Endothelial cell of umbilical vein (primary cell): Measurements from ENCODE around the gene PPP4C. TPM values are rescaled to one million over a fixed set of nuclear protein-coding genes. Genes with fewer than 3 reads are reported as not detected.
A peak's percentile ranks its signal among the peaks of the same experiment; 100 is the strongest.

Experiments
- BruUV-seq: library from RNA; stranded (reverse); fragments of 400-500 nt; replicated peaks from 2 replicates; lab custom pipeline; 2021; lab: Mats Ljungman, UMichigan
- CTCF ChIA-PET: fragments of 300-600, 350-600 bp; sonication (Branson Sonifier 250); formaldehyde crosslinking; loops from one replicate; lab custom pipeline; 2021; ENCODE audit warnings: antibody characterized with exemption, inconsistent platforms; lab: Charles Lee
- POLR2A ChIA-PET: fragments of 300-600, 350-600 bp; sonication (Branson Sonifier 250); formaldehyde crosslinking; loops from one replicate; lab custom pipeline; 2021; ENCODE audit warnings: antibody characterized with exemption, inconsistent platforms; lab: Charles Lee
- DNase-seq: peaks from one replicate; pipeline ENCODE4 v3.0.0-alpha.2; 2011; ENCODE audit warnings: low read depth, low spot score
- FAIRE-seq: peaks from 2 replicates; lab custom pipeline; 2011; peaks lifted over from hg19 to GRCh38; lab: Jason Lieb, UNC
- H2AFZ ChIP-seq: 2 replicates; pipeline ENCODE4 v1.6.0; 2012; ENCODE audit warnings: low read depth, low read length, control low read depth, inconsistent platforms
- H3K27ac ChIP-seq: 2 replicates; pipeline ENCODE4 v1.5.1; 2011; ENCODE audit warnings: low read depth, mild to moderate bottlenecking, control low read depth, low read length, moderate library complexity; ENCODE audit not compliant: insufficient read depth
- H3K27me3 ChIP-seq, 2 experiments: 2 replicates each; pipeline versions ENCODE4 v1.6.0 to v1.6.1; 2011; ENCODE audit warnings: low read length in 2 of 2, mixed read lengths in 1 of 2; ENCODE audit not compliant: control insufficient read depth in 2 of 2, insufficient read depth in 2 of 2
- H3K36me3 ChIP-seq, 2 experiments: 2 replicates in 1 of 2; 3 replicates in 1 of 2; pipeline ENCODE4 v1.5.1; 2011; ENCODE audit warnings: low read length in 2 of 2, mild to moderate bottlenecking in 1 of 2, moderate library complexity in 1 of 2; ENCODE audit not compliant: control insufficient read depth in 2 of 2, insufficient read depth in 2 of 2; ENCODE audit errors: extremely low read depth in 1 of 2
- H3K4me1 ChIP-seq: 3 replicates; pipeline ENCODE4 v1.5.1; 2011; ENCODE audit warnings: mild to moderate bottlenecking, low read length; ENCODE audit not compliant: control insufficient read depth, insufficient read depth; ENCODE audit errors: extremely low read depth
- H3K4me2 ChIP-seq: 2 replicates; pipeline ENCODE4 v1.6.1; 2011; ENCODE audit warnings: low read length, control low read depth, mixed read lengths; ENCODE audit not compliant: insufficient read depth
- H3K4me3 ChIP-seq, 3 experiments: fragments of 200-600 bp in 1 of 3; sonication (generic), shearing (Covaris generic) in 1 of 3; replicated peaks in 1 of 3; 2 replicates each; pipeline ENCODE4 v1.5.1; 2011 to 2016; ENCODE audit warnings: control low read depth in 3 of 3, low read length in 3 of 3, mild to moderate bottlenecking in 2 of 3, inconsistent platforms in 1 of 3, low read depth in 1 of 3, moderate library complexity in 1 of 3; ENCODE audit not compliant: insufficient read depth in 1 of 3
- H3K79me2 ChIP-seq: 2 replicates; pipeline ENCODE4 v1.6.0; 2012; ENCODE audit warnings: low read length, inconsistent platforms; ENCODE audit not compliant: control insufficient read depth, insufficient read depth
- H3K9ac ChIP-seq: replicated peaks from 2 replicates; pipeline ENCODE3; 2011; ENCODE audit warnings: low read length, control low read depth; ENCODE audit not compliant: insufficient read depth; ENCODE audit errors: extremely low read depth
- H3K9me1 ChIP-seq: replicated peaks from 3 replicates; pipeline ENCODE4 v1.6.0; 2011; ENCODE audit warnings: mild to moderate bottlenecking, low read length; ENCODE audit not compliant: control insufficient read depth, insufficient read depth; ENCODE audit errors: extremely low read depth
- H3K9me3 ChIP-seq: replicated peaks from 2 replicates; pipeline ENCODE4 v1.5.1; 2012; ENCODE audit warnings: low read length, inconsistent platforms; ENCODE audit not compliant: control insufficient read depth, insufficient read depth
- H4K20me1 ChIP-seq: replicated peaks from 2 replicates; pipeline ENCODE3; 2011; ENCODE audit warnings: mild to moderate bottlenecking, low read length; ENCODE audit not compliant: control insufficient read depth, insufficient read depth; ENCODE audit errors: extremely low read depth
- EZH2 ChIP-seq: IDR thresholded peaks from 2 replicates; pipeline ENCODE4 v1.6.1; 2012; ENCODE audit warnings: borderline replicate concordance, low read depth, mild to moderate bottlenecking, moderate library complexity, low read length, inconsistent platforms; ENCODE audit not compliant: severe bottlenecking
- FOS ChIP-seq: IDR thresholded peaks from 2 replicates; pipeline ENCODE4 v1.6.1; 2011; ENCODE audit warnings: mild to moderate bottlenecking, low read length, moderate library complexity, borderline replicate concordance; ENCODE audit not compliant: insufficient read depth
- JUN ChIP-seq: IDR thresholded peaks from 2 replicates; pipeline ENCODE4 v1.6.1; 2011; ENCODE audit warnings: borderline replicate concordance, low read depth; ENCODE audit not compliant: insufficient read length, insufficient read depth
- MYC ChIP-seq: IDR thresholded peaks from one replicate; pipeline ENCODE4 v1.6.1; 2011; ENCODE audit warnings: mild to moderate bottlenecking, low read depth, low read length
- POLR2AphosphoS5 ChIP-seq: IDR thresholded peaks from 2 replicates; pipeline ENCODE4 v1.6.1; 2012; ENCODE audit warnings: low read depth, mild to moderate bottlenecking, control low read depth, low read length, moderate library complexity; ENCODE audit not compliant: insufficient read depth
- dilution Hi-C: fragments of 300-500 bp; cut with MboI; formaldehyde crosslinking; loops from one replicate; pipeline ENCODE4 v1.15.0; 2019; ENCODE audit warnings: low sequenced_read_pairs; ENCODE audit not compliant: extremely low pct_ligation_motif_present
- intact Hi-C: fragments of 100-400 bp; cut with micrococcal nuclease; formaldehyde crosslinking; loops from one replicate; pipeline ENCODE4 v1.10.0; 2022
- polyA plus RNA-seq, 4 experiments: library from polyadenylated mRNA; depleted of rRNA in 3 of 4; stranded (reverse) in 3 of 4; unstranded in 1 of 4; fragments of >200 nt; gene quantifications; 2 replicates each; pipeline versions ENCODE4 v1.2.1 to v1.2.3, GENCODE V29; 2011 to 2012; ENCODE audit warnings: missing spikeins in 1 of 4
- total RNA-seq: library from RNA; stranded (reverse); gene quantifications from 2 replicates; pipeline ENCODE4 v1.2.3, GENCODE V29; 2021
- TF ChIP-seq, protein P1 (sequence below), 2 donors: IDR thresholded peaks; 1 replicate in 1 of 2; 2 replicates in 1 of 2; pipeline ENCODE4 v1.5.1; 2011; ENCODE audit warnings: low read length in 2 of 2, mild to moderate bottlenecking in 2 of 2, moderate library complexity in 2 of 2, control low read depth in 1 of 2, inconsistent platforms in 1 of 2, low read depth in 1 of 2; ENCODE audit not compliant: insufficient read depth in 1 of 2; ENCODE audit errors: extremely low read depth in 1 of 2

PPP4C gene
- total and polyA plus RNA-seq, 2 donors (not counting 3 experiments of a cell fraction or from before 2014, with no cell fraction given), result 167 to 327 TPM

DNA sequence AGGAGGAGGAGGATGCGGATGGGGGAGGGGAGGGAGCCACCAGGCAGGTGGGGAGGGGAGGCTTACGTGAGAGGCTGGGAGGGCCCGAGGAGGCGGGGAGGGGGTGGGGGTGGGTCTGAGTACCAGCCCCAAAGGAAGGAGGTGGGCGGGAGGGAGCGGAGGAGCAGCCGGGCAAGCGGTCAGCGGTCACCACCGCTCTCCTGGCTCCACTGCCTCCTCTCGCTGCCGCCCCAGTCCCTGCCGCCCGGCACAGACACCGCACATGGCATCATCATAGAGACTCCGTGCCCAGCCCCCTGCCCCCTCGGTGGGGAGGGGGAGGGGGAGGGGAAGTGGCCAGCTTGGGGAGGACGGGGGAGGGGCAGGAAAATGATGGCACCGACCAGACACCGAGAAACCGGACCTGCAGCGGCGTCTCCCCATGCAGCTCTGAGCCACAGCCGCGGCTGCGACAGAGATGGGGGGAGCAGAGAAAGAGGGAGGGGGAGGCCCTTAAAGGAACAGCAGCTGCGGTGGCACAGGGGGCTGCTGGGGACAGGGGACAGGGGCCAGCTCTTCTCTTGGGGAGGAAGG lies 44.9 kb upstream of the PPP4C start, which contains the start of gene TLCD3B:
Gene TLCD3B, minus strand, starts transcription at position 431 of the 573 bp plus-strand sequence. CDS start 744 bp downstream, outside the sequence.
- TF ChIP-seq FOS (no peak), EZH2 (peak; percentile 66), MYC (no peak), JUN (no peak), POLR2AphosphoS5 (no peak)
- TF ChIP-seq, protein P1, sequence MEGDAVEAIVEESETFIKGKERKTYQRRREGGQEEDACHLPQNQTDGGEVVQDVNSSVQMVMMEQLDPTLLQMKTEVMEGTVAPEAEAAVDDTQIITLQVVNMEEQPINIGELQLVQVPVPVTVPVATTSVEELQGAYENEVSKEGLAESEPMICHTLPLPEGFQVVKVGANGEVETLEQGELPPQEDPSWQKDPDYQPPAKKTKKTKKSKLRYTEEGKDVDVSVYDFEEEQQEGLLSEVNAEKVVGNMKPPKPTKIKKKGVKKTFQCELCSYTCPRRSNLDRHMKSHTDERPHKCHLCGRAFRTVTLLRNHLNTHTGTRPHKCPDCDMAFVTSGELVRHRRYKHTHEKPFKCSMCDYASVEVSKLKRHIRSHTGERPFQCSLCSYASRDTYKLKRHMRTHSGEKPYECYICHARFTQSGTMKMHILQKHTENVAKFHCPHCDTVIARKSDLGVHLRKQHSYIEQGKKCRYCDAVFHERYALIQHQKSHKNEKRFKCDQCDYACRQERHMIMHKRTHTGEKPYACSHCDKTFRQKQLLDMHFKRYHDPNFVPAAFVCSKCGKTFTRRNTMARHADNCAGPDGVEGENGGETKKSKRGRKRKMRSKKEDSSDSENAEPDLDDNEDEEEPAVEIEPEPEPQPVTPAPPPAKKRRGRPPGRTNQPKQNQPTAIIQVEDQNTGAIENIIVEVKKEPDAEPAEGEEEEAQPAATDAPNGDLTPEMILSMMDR (IDR thresholded peaks at IDR 0.05; ENCODE audit: extremely low read depth in 1 of 2, insufficient read depth in 1 of 2, low read depth in 1 of 2, low read length in 2 of 2), result no peak
- DNase-seq (no peak), FAIRE-seq (no peak)
- ChIA-PET POLR2A (no interaction called here), CTCF (interaction anchor here (1.2 to 3.1 kb wide), 8 partner anchors 7 to 339 kb away, joined by 3 to 79 read pairs (median 15); partner anchors contain the start of genes C16orf92 and TBX6)
- no peaks in the 10 kb centered on the region for H4K20me1 ChIP-seq
- no peaks in the 10 kb centered on the region for H3K4me1 ChIP-seq
- no peaks in the 10 kb centered on the region for H3K79me2 ChIP-seq
- no peak within 1 kb of the TSS for H2AFZ ChIP-seq
- no peak within 1 kb of the TSS for H3K4me2 ChIP-seq
- intact Hi-C loops (no loop called here), dilution Hi-C loops (no loop called here)
- H3K9ac ChIP-seq, result no peak within 1 kb of the TSS
- no peaks in the 10 kb centered on the region for H3K36me3 ChIP-seq
- H3K27ac ChIP-seq, result no peak within 1 kb of the TSS
- H3K9me3 ChIP-seq, result no peaks in the 10 kb centered on the region
- H3K27me3 ChIP-seq, result peaks cover 19 to 20% of the 10 kb centered on the region in 2 experiments
- BruUV-seq, result no TSS peak
- H3K4me3 ChIP-seq, result no peak within 1 kb of the TSS
- H3K9me1 ChIP-seq, result no peaks in the 10 kb centered on the region
